Stimulated activated effector memory CD8-positive, alpha-beta T cell treated with anti-CD3 and anti-CD28 coated beads, Interleukin-12 subunit alpha, Interleukin-12 subunit beta, amount 100 ng/mL, for 72 hours (primary cell): ENCODE results near the gene HOXA7.

ENCODE experiments used
- ATAC-seq: fragments of 150-1000 bp; cut with Tn5 transposase; 2 replicates; pipeline ENCODE4 v1.10.0; 2021
- DNase-seq, 2 donors: peaks; one replicate each; pipeline ENCODE4 v3.0.0; 2021 to 2022; ENCODE audit warnings: low spot score in 2 of 2
- H3K27ac Mint-ChIP-seq: one replicate; pipeline ENCODE4 v1.8.0; 2022; ENCODE audit warnings: mild to moderate bottlenecking, mixed read lengths
- H3K36me3 Mint-ChIP-seq: one replicate; pipeline ENCODE4 v1.8.0; 2022; ENCODE audit warnings: mild to moderate bottlenecking, mixed read lengths
- H3K4me1 Mint-ChIP-seq: one replicate; pipeline ENCODE4 v1.8.0; 2022; ENCODE audit warnings: mixed read lengths
- H3K4me3 Mint-ChIP-seq: one replicate; pipeline ENCODE4 v1.8.0; 2022; ENCODE audit warnings: mild to moderate bottlenecking, mixed read lengths
- H3K9me3 Mint-ChIP-seq: one replicate; pipeline ENCODE4 v1.8.0; 2022; ENCODE audit warnings: mixed read lengths

HOXA7 gene

DNA sequence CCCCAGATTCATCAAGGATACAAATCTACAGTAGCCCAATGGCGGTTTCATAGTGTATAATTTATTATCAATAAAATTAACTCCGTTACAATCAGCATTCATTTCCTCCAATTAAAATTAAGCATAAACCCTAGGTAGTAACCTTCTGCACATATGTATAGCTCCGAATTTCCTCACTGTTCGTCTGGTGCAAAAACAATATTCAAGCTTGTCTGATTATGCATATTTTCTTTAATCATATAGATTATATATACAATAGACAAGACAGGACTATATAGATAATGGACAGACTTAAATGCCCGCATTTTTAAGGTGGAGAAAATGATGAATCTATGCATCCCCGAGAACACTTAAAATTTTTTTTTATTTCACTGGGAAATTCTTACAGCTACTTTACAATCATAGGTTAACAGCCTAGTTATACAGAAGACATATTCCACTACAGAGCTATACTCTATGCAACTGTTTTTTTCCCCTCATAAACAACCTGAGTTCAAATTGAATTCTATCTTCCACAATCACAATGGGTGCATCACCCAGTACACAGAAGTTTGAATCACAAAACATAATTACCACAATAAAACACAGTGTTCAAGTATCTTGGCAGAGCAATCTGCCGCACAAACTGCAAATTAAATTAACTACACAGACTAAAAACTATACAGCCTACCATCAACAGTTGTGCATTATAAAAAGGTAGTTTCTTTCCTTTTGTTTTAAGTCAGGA, 6.2 kb upstream of the HOXA7 start:
- DNase-seq, result no peak
- peaks cover 32% of the 10 kb centered on the region for H3K4me1 Mint-ChIP-seq
- no peak overlapping the region for H3K27ac Mint-ChIP-seq
- no peaks in the 10 kb centered on the region for H3K9me3 Mint-ChIP-seq
- peaks cover 10% of the 10 kb centered on the region for H3K36me3 Mint-ChIP-seq
- no peak overlapping the region for H3K4me3 Mint-ChIP-seq
- ATAC-seq, result no peak

DNA sequence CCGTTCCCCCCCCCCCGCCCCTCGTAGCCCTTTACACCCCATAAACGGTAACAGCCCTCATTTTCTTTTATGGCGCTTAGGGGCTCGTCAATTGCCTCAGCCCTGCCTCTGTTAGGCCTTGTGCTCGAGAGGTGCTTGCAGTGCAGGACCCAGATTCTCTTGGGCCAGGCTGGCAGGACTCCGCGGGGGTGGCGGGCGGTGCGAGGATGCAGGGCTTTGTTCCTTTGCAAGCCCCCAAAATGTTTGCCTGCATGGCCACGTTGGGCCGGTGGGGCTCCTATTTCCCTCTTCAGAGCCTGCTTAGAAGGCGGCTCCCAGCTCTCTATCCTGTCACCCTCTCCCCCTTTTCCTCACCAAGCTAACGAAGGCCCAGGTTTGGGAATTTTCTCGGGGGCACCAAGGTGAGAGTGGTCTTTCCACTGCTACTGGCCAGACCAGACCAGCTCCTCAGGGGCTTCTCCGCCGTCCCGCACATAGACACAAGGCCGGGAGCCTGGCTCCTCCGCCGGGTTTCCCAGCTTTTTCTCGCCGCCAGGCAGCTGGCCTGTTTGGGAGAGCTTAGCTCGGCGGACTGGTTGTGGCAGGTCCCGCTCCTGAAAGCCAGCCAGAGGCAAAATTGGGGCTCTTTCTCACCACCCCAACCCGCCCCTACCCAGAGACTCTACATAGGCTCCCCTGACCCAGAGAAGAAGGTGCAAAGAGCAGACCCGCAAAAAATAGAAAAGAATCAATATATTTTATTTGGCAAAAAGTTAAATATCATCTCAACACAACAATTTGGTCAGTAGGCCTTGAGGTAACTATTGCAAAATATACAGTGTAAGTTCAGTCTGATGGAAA, 5.5 kb upstream of the HOXA7 start:
- ATAC-seq, result no peak

DNA sequence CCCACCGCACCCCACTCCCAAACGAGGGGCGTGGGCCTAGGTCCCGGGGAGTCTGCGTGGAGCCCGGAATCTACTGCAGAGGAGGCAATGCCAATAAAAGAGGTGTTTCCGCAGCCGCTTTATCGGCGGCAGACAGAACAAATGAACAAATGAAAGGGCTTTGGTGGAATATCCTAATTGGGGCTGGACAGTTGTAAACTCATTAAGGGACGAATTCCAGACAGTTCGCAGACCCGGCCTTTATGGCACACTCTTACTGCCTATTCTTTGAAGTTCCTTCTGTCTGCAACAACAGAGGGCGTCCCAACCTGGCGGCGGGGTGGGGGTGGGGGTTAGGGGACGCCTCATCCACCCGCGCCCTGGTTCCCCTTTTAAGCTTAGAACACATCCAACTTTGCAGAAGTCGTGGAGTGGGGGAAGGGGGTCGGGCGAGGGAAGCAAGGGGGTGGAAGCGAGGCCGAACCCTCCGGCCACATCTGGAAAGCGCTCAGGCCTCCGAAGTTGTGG, 4.8 kb upstream of the HOXA7 start:
- H3K27ac Mint-ChIP-seq, result no peak overlapping the region
- H3K9me3 Mint-ChIP-seq, result no peaks in the 10 kb centered on the region
- peaks cover 20% of the 10 kb centered on the region for H3K36me3 Mint-ChIP-seq
- no peak for ATAC-seq
- no peak for DNase-seq
- peaks cover 36% of the 10 kb centered on the region for H3K4me1 Mint-ChIP-seq
- H3K4me3 Mint-ChIP-seq, result peak overlapping the region; percentile 70

More for the DNA sequence above, 5.5 kb upstream of the HOXA7 start:
- no peak overlapping the region for H3K4me3 Mint-ChIP-seq
- H3K4me1 Mint-ChIP-seq, result peaks cover 35% of the 10 kb centered on the region
- no peaks in the 10 kb centered on the region for H3K9me3 Mint-ChIP-seq
- DNase-seq, result no peak
- peaks cover 18% of the 10 kb centered on the region for H3K36me3 Mint-ChIP-seq
- H3K27ac Mint-ChIP-seq, result no peak overlapping the region

GRCh38 chr7:27160546-27161213, 4.2 kb upstream of the HOXA7 start:
- ATAC-seq (peak; percentile 67), DNase-seq (peak; percentile 86 to 92)
- no peaks in the 10 kb centered on the region for H3K9me3 Mint-ChIP-seq
- peak overlapping the region; percentile 70 for H3K4me3 Mint-ChIP-seq
- H3K4me1 Mint-ChIP-seq, result peaks cover 39% of the 10 kb centered on the region
- peaks cover 21% of the 10 kb centered on the region for H3K36me3 Mint-ChIP-seq
- H3K27ac Mint-ChIP-seq, result no peak overlapping the region

GRCh38 chr7:27160145-27160545, 3.7 kb upstream of the HOXA7 start:
- peak; percentile 31 for ATAC-seq
- no peak overlapping the region for H3K27ac Mint-ChIP-seq
- peaks cover 42% of the 10 kb centered on the region for H3K4me1 Mint-ChIP-seq
- H3K36me3 Mint-ChIP-seq, result peaks cover 19% of the 10 kb centered on the region
- no peaks in the 10 kb centered on the region for H3K9me3 Mint-ChIP-seq
- H3K4me3 Mint-ChIP-seq, result peak overlapping the region; percentile 70
- DNase-seq, result no peak

DNA sequence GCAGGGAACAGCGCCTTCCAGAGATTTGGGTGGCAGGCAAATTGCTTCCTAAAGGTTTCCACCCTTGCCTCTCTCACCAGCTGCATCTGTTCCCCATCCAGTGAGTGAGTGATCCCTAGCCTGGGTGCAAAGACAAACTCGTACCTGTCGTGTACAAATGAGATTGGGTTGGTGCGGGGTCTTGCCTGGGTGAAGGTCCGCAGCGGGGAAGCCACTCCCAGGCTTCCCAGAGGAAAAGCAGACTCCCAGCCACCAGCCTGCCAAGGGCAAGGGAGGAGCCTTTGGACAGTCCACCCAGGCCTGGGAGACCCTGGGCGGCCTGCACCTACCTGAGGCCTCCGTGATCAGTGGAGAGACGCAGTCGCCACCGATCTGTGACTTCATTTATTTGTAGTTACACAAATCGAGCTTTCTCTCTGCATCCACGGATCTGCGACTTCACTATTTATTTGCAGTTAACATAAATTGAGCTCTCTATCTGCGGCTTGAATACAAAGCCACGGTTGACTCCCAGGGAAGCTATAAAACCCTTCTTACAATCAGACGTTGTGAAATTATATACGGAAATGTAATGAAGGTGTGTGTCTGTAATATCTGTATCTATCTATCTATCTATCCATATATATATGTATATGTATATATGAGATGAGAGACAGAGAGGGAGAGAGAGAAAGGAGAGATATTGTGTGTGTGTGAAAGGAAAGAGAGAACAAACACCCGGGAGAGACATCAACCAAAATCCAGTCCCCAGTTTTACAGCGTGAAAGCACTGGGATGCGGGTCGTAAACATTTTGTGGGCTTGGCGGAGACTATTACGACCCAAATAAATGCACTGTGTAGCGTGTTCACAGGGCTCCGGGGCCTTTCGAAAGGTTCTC, 3.0 kb upstream of the HOXA7 start:
- peaks cover 45% of the 10 kb centered on the region for H3K4me1 Mint-ChIP-seq
- ATAC-seq, result no peak
- no peak for DNase-seq
- H3K4me3 Mint-ChIP-seq, result peak overlapping the region; percentile 70
- H3K9me3 Mint-ChIP-seq, result no peaks in the 10 kb centered on the region
- peaks cover 25% of the 10 kb centered on the region for H3K36me3 Mint-ChIP-seq
- no peak overlapping the region for H3K27ac Mint-ChIP-seq

DNA sequence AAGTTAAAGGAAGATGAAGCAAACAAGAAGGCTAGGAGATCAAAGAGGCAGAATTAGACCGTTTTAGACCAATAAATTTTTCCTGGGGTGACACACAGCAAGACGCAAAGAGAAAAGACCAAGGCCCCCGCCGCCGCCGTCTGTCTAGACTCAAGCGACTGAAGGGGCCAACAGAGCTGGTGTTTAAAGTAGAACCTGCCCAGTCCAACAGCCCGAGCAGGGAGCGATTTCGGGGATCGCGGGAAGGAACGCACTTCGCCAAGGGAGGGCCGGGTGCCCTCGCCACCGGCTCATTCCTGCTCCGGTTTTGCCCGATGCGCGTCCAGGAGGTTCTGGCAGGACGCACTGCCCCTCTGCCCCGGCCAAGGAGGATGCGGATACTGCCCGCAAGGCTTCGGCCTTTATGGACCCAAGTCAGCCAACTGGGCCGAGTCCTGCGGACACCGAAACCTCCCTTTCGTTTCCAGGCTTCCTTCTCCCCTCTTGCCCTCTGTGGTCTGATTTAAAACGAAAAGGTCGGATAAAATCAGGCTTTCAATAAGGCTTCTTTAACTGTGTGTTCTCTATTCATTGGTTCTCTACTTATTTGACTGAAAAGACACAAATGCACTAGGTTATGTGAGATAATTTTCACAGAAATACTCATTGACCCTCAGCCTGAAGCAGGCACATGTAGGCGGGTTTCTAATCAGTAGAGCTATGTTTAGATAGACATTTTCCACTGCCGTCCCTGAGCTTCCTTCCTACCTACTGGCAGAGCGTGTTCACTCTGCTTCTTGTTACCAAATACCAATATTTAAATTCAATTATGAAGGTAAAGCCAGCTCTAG, 2.2 kb upstream of the HOXA7 start:
- Mint-ChIP-seq H3K9me3 (no peaks in the 10 kb centered on the region), H3K4me1 (peaks cover 41% of the 10 kb centered on the region), H3K27ac (no peak overlapping the region), H3K4me3 (peak overlapping the region; percentile 39), H3K36me3 (peaks cover 25% of the 10 kb centered on the region)
- DNase-seq, result no peak
- no peak for ATAC-seq

DNA sequence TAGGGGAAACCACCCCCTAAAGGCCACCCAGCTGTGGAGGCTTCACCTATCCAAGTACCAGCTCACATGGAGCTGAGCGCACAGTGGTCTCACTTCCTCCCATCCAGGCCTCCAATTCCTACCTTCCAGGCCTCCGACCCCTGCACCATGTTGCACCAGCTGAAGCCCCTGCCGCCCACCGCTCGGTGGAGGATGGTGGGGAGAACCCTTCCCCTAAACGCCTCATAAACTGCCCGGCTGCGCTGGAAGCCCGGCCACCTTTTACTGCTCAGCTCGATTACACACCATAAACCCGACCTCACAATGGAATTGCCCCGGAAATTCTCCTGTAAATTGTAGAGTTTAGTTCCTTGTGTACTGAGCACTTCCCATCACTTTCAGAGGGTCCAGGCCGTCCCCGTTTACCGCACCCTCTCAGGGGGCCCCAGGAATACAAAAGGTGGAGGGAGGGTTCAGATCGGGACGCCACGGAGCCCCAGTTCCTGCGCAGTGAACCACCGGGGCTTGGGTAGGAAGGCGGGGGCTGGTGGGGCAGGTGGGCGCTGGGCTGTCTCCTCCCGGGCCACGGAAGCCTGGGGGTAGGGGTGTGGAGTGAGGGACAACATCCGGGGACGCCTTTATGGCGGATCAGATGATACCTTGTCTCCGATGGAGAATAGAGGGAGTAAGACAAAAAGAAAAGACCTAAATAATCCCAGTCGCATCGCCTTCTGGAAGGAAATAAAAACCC, 1.4 kb upstream of the HOXA7 start:
- Mint-ChIP-seq H3K36me3 (peaks cover 25% of the 10 kb centered on the region), H3K27ac (no peak overlapping the region), H3K4me1 (peaks cover 40% of the 10 kb centered on the region), H3K4me3 (peak overlapping the region; percentile 39), H3K9me3 (no peaks in the 10 kb centered on the region)
- ATAC-seq (no peak), DNase-seq (no peak)

GRCh38 chr7:27156916-27157701, 634 bp upstream of the HOXA7 start:
- Mint-ChIP-seq H3K27ac (no peak overlapping the region), H3K9me3 (no peaks in the 10 kb centered on the region), H3K4me3 (peak overlapping the region; percentile 73), H3K4me1 (peaks cover 42% of the 10 kb centered on the region), H3K36me3 (peaks cover 25% of the 10 kb centered on the region)
- DNase-seq (no peak), ATAC-seq (no peak)

- ATAC-seq (no peak), DNase-seq (peak in 1 of 2 donors; percentile 66)
- no peaks in the 10 kb centered on the region for H3K9me3 Mint-ChIP-seq
- peaks cover 25% of the 10 kb centered on the region for H3K36me3 Mint-ChIP-seq
- H3K4me1 Mint-ChIP-seq, result peaks cover 53% of the 10 kb centered on the region
- no peak overlapping the region for H3K27ac Mint-ChIP-seq
- peak overlapping the region; percentile 73 for H3K4me3 Mint-ChIP-seq
Measured at GRCh38 chr7:27155816-27156507, 513 bp downstream of the HOXA7 start.

- peaks cover 25% of the 10 kb centered on the region for H3K36me3 Mint-ChIP-seq
- H3K4me3 Mint-ChIP-seq, result peak overlapping the region; percentile 73
- H3K27ac Mint-ChIP-seq, result peak overlapping the region; percentile 45
- ATAC-seq (no peak), DNase-seq (peak in 1 of 2 donors; percentile 52)
- H3K9me3 Mint-ChIP-seq, result no peaks in the 10 kb centered on the region
- peaks cover 61% of the 10 kb centered on the region for H3K4me1 Mint-ChIP-seq
Measured at GRCh38 chr7:27154901-27155815, 1.3 kb downstream of the HOXA7 start.
